H1 (cell line): Measurements from ENCODE around the gene CAMTA1. TPM values are rescaled to one million over a fixed set of nuclear protein-coding genes. Genes with fewer than 3 reads are reported as not detected.

ENCODE experiments used
- CTCF ChIA-PET: fragments of 300-600 bp; sonication (Branson Sonifier 250); formaldehyde crosslinking; loops from one replicate; lab custom pipeline; 2021; ENCODE audit not compliant: partially characterized antibody; lab: Charles Lee
- POLR2A ChIA-PET: fragments of 300-600 bp; sonication (Branson Sonifier 250); formaldehyde crosslinking; loops from one replicate; lab custom pipeline; 2021; ENCODE audit warnings: inconsistent platforms; ENCODE audit not compliant: partially characterized antibody; lab: Charles Lee
- DNase-seq, 2 experiments: peaks; one replicate each; pipeline versions ENCODE4 v3.0.0 to v3.0.0-alpha.2; 2010 to 2022; ENCODE audit warnings: low spot score in 2 of 2, low read depth in 1 of 2, mixed read lengths in 1 of 2
- FAIRE-seq: peaks from 2 replicates; lab custom pipeline; 2011; peaks lifted over from hg19 to GRCh38; lab: Jason Lieb, UNC
- H2AFZ ChIP-seq: 2 replicates; pipeline ENCODE4 v1.8.1; 2012; ENCODE audit warnings: low read length, inconsistent platforms
- H2AK5ac ChIP-seq: 2 replicates; pipeline ENCODE4 v1.6.1; 2013; ENCODE audit warnings: low read depth, low read length
- H2BK120ac ChIP-seq: replicated peaks from 2 replicates; pipeline ENCODE3; 2013; ENCODE audit warnings: low read depth, low read length, inconsistent platforms
- H2BK12ac ChIP-seq: 2 replicates; pipeline ENCODE4 v1.6.1; 2013; ENCODE audit warnings: low read depth, low read length
- H2BK15ac ChIP-seq: 2 replicates; pipeline ENCODE4 v1.6.1; 2013; ENCODE audit warnings: low read length
- H2BK20ac ChIP-seq: 2 replicates; pipeline ENCODE4 v1.6.1; 2013; ENCODE audit warnings: low read length
- H2BK5ac ChIP-seq: 2 replicates; pipeline ENCODE4 v1.6.1; 2013; ENCODE audit warnings: low read depth, low read length
- H3K14ac ChIP-seq: 2 replicates; pipeline ENCODE4 v1.6.1; 2013; ENCODE audit warnings: inconsistent platforms; ENCODE audit not compliant: insufficient read length
- H3K18ac ChIP-seq: 2 replicates; pipeline ENCODE4 v1.6.1; 2013; ENCODE audit warnings: low read length; ENCODE audit errors: extremely low read depth
- H3K23ac ChIP-seq: 2 replicates; pipeline ENCODE4 v1.6.1; 2013; ENCODE audit warnings: inconsistent platforms; ENCODE audit not compliant: insufficient read length
- H3K23me2 ChIP-seq: 2 replicates; pipeline ENCODE4 v1.6.1; 2013; ENCODE audit warnings: low read depth, low read length
- H3K27ac ChIP-seq: 2 replicates; pipeline ENCODE4 v1.6.1; 2011; ENCODE audit warnings: low read depth, low read length, inconsistent platforms
- H3K27me3 ChIP-seq, 4 experiments: replicated peaks in 1 of 4; 1 replicate in 1 of 4; 2 replicates in 3 of 4; pipeline versions ENCODE4 v1.6.1 to v1.8.1; 2011 to 2013; ENCODE audit warnings: low read length in 3 of 4, mild to moderate bottlenecking in 3 of 4, inconsistent platforms in 2 of 4, mixed read lengths in 2 of 4, moderate library complexity in 1 of 4; ENCODE audit not compliant: control insufficient read depth in 3 of 4, insufficient read depth in 3 of 4; ENCODE audit errors: extremely low read depth in 1 of 4
- H3K36me3 ChIP-seq, 4 experiments: 2 replicates each; pipeline versions ENCODE4 v1.6.1 to v1.8.1; 2011 to 2013; ENCODE audit warnings: mild to moderate bottlenecking in 4 of 4, low read length in 3 of 4, moderate library complexity in 2 of 4, control low read depth in 1 of 4, inconsistent platforms in 1 of 4; ENCODE audit not compliant: insufficient read depth in 4 of 4, control insufficient read depth in 2 of 4
- H3K4ac ChIP-seq: replicated peaks from 2 replicates; pipeline ENCODE3; 2013; ENCODE audit warnings: low read length, low read depth, mixed read lengths, inconsistent platforms; ENCODE audit not compliant: insufficient read length
- H3K4me1 ChIP-seq, 4 experiments: replicated peaks in 1 of 4; 1 replicate in 1 of 4; 2 replicates in 3 of 4; pipeline versions ENCODE4 v1.6.1 to v1.8.1; 2011 to 2013; ENCODE audit warnings: low read length in 3 of 4, inconsistent platforms in 2 of 4, mixed read lengths in 1 of 4; ENCODE audit not compliant: insufficient read depth in 4 of 4, control insufficient read depth in 3 of 4
- H3K4me2 ChIP-seq, 2 experiments: 2 replicates each; pipeline versions ENCODE4 v1.6.1 to v1.8.1; 2011 to 2013; ENCODE audit warnings: low read depth in 2 of 2, low read length in 2 of 2, control low read depth in 1 of 2, inconsistent platforms in 1 of 2, mild to moderate bottlenecking in 1 of 2; ENCODE audit not compliant: insufficient read depth in 1 of 2
- H3K4me3 ChIP-seq, 4 experiments: fragments of 200-600, 300-600 bp in 1 of 4; sonication (generic), shearing (Covaris generic), sonication (Bioruptor Twin) in 1 of 4; 2 replicates each; pipeline versions ENCODE4 v1.5.1 to v1.8.1; 2011 to 2016; ENCODE audit warnings: low read length in 4 of 4, low read depth in 3 of 4, control low read depth in 2 of 4, inconsistent platforms in 2 of 4, mild to moderate bottlenecking in 2 of 4, mixed read lengths in 1 of 4, moderate library complexity in 1 of 4; ENCODE audit not compliant: insufficient read depth in 2 of 4; ENCODE audit errors: extremely low read depth in 1 of 4
- H3K56ac ChIP-seq: replicated peaks from 2 replicates; pipeline ENCODE3; 2013; ENCODE audit warnings: low read depth, mild to moderate bottlenecking, mixed read lengths, low read length, inconsistent platforms; ENCODE audit not compliant: insufficient read length
- H3K79me1 ChIP-seq: 2 replicates; pipeline ENCODE4 v1.6.1; 2013; ENCODE audit warnings: low read depth, low read length, control low read depth
- H3K79me2 ChIP-seq, 2 experiments: 2 replicates each; pipeline versions ENCODE4 v1.6.1 to v1.8.1; 2012 to 2013; ENCODE audit warnings: low read length in 2 of 2, mild to moderate bottlenecking in 2 of 2, inconsistent platforms in 1 of 2; ENCODE audit not compliant: insufficient read depth in 2 of 2, control insufficient read depth in 1 of 2
- H3K9ac ChIP-seq, 4 experiments: replicated peaks in 1 of 4; 1 replicate in 1 of 4; 2 replicates in 3 of 4; pipeline versions ENCODE4 v1.6.1 to v1.8.1; 2011 to 2013; ENCODE audit warnings: low read depth in 3 of 4, low read length in 3 of 4, control low read depth in 2 of 4, mild to moderate bottlenecking in 2 of 4, moderate library complexity in 2 of 4, inconsistent platforms in 1 of 4; ENCODE audit errors: extremely low read depth in 1 of 4
- H3K9me3 ChIP-seq, 2 experiments: 2 replicates each; pipeline versions ENCODE4 v1.6.1 to v1.8.1; 2012 to 2013; ENCODE audit warnings: mild to moderate bottlenecking in 2 of 2, moderate library complexity in 2 of 2, control low read depth in 1 of 2, inconsistent platforms in 1 of 2, low read depth in 1 of 2, low read length in 1 of 2, mixed read lengths in 1 of 2; ENCODE audit not compliant: insufficient read depth in 2 of 2
- H4K20me1 ChIP-seq, 2 experiments: replicated peaks in 1 of 2; 2 replicates each; pipeline versions ENCODE3 to v1.8.1; 2011 to 2013; ENCODE audit warnings: inconsistent platforms in 2 of 2, low read length in 2 of 2, mild to moderate bottlenecking in 1 of 2; ENCODE audit not compliant: insufficient read depth in 2 of 2, control insufficient read depth in 1 of 2
- H4K5ac ChIP-seq: 2 replicates; pipeline ENCODE4 v1.6.1; 2013; ENCODE audit warnings: low read length, low read depth, mixed read lengths, inconsistent platforms; ENCODE audit not compliant: insufficient read length
- H4K8ac ChIP-seq: 2 replicates; pipeline ENCODE4 v1.8.0; 2013; ENCODE audit warnings: mild to moderate bottlenecking, moderate library complexity, low read length, inconsistent platforms; ENCODE audit not compliant: insufficient read depth; ENCODE audit errors: extremely low read depth
- H4K91ac ChIP-seq: replicated peaks from 2 replicates; pipeline ENCODE3; 2013; ENCODE audit warnings: low read length, mixed read lengths, inconsistent platforms; ENCODE audit not compliant: insufficient read length
- BRCA1 ChIP-seq: IDR thresholded peaks from 2 replicates; pipeline ENCODE4 v1.6.1; 2012; ENCODE audit warnings: low read depth, low read length, improper control_type of control experiment
- CHD2 ChIP-seq: IDR thresholded peaks from 2 replicates; pipeline ENCODE4 v1.6.1; 2012; ENCODE audit warnings: low read length, improper control_type of control experiment
- CTBP2 ChIP-seq: IDR thresholded peaks from 2 replicates; pipeline ENCODE4 v1.7.0; 2011; ENCODE audit warnings: borderline replicate concordance, mild to moderate bottlenecking, moderate library complexity, mixed read lengths, low read length; ENCODE audit not compliant: insufficient read depth, insufficient read length
- E2F6 ChIP-seq: IDR thresholded peaks from 2 replicates; pipeline ENCODE4 v1.6.1; 2012; ENCODE audit warnings: inconsistent platforms
- HDAC6 ChIP-seq: IDR thresholded peaks from one replicate; pipeline ENCODE4 v1.7.1; 2012; ENCODE audit warnings: low read depth, mild to moderate bottlenecking, inconsistent platforms, low read length, moderate library complexity
- JUN ChIP-seq: IDR thresholded peaks from 2 replicates; pipeline ENCODE4 v1.6.1; 2011; ENCODE audit warnings: low read depth, mild to moderate bottlenecking, improper control_type of control experiment, low read length
- PHF8 ChIP-seq: fragments of 200-600 bp; sonication (generic); conservative IDR thresholded peaks from 2 replicates; pipeline ENCODE4 v1.7.1; 2012; ENCODE audit warnings: low read depth, mild to moderate bottlenecking, inconsistent platforms, low read length, moderate library complexity
- POLR2AphosphoS5 ChIP-seq: IDR thresholded peaks from 2 replicates; pipeline ENCODE4 v1.6.1; 2011; ENCODE audit warnings: low read depth, low read length
- POU5F1 ChIP-seq: IDR thresholded peaks from 2 replicates; pipeline ENCODE4 v1.6.1; 2011; ENCODE audit warnings: low read depth, mild to moderate bottlenecking, low read length, moderate library complexity
- RXRA ChIP-seq: IDR thresholded peaks from 2 replicates; pipeline ENCODE4 v1.6.1; 2011; ENCODE audit warnings: low read depth, mild to moderate bottlenecking, low read length, moderate library complexity; ENCODE audit not compliant: insufficient read depth
- SP1 ChIP-seq: IDR thresholded peaks from 2 replicates; pipeline ENCODE4 v1.6.1; 2011; ENCODE audit warnings: low read depth, low read length
- TAF7 ChIP-seq: optimal IDR thresholded peaks from 2 replicates; pipeline ENCODE3; 2011; ENCODE audit warnings: low read depth, mild to moderate bottlenecking, inconsistent platforms, low read length, moderate library complexity, borderline replicate concordance
- WGBS, 2 experiments: shearing (Covaris generic) in 1 of 2; methylation state at CpG; one replicate each; pipeline versions ENCODE4 v1.1.6 to v1.1.7; 2013 to 2015; ENCODE audit warnings: low lambda C conversion rate in 2 of 2, mixed read lengths in 2 of 2, inconsistent platforms in 1 of 2, low coverage in 1 of 2, missing lambda C conversion rate in 1 of 2; ENCODE audit not compliant: insufficient replicate concordance in 2 of 2, insufficient coverage in 1 of 2, insufficient read length in 1 of 2; ENCODE audit errors: extremely low coverage in 1 of 2, missing lambda C conversion rate in 1 of 2; 5-methylcytosine and 5-hydroxymethylcytosine counted together
- polyA plus RNA-seq, 7 experiments: library from polyadenylated mRNA; depleted of rRNA in 3 of 7; stranded (reverse) in 5 of 7; unstranded in 2 of 7; fragments of >200 nt in 5 of 7; fragments of 200-250 nt in 2 of 7; gene quantifications; 1 replicate in 5 of 7; 2 replicates in 1 of 7; 4 replicates in 1 of 7; pipeline versions ENCODE4 v1.2.1 to v1.2.3, GENCODE V29; 2011 to 2013; ENCODE audit warnings: missing spikeins in 2 of 7, mixed read lengths in 2 of 7
- total RNA-seq: library from RNA; stranded (reverse); fragmentation: NEBNext Ultra II Directional; extraction: Animal tissue kit (Norgen Biotek cat#: 25700); gene quantifications from 2 replicates; pipeline ENCODE4 v1.2.1, GENCODE V29; 2021

CAMTA1 gene
- total and polyA plus RNA-seq, 2 of the 8 experiments (the other 6 are each of a cell fraction or from before 2014, with no cell fraction given): 65.0 to 119 TPM

DNA sequence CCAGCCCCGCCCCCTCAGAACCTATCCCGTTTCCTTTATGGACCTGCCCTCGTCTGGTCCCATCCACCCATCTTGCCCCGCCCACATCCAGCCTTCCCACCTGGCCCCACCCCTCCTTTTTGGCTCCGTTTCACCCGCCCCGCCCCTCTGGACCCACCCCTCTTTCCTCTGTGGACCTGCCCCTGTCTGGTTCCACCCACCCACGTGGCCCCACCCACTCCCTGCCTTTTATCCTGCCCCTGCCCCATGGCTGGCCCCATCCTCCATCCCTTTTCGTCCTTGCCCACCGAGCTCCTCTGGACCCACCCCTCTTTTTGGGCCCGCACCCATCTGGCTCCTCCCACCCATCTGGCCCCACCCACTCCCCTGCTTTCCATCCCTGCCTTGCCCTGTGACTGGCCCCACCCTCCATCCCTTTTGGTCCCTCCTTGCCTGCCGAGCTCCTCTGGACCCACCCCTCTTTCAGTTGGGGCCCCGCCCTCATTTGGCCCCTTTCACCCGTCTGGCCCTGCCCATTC, 177.3 kb downstream of the CAMTA1 start:
- CTCF ChIA-PET: interaction anchor here (1.0 to 1.7 kb wide), 8 partner anchors 8 to 107 kb away, joined by 3 to 8 read pairs (median 3); no protein-coding TSS in a partner anchor
- peak; percentile 19 for FAIRE-seq
- TF ChIP-seq TAF7: no peak
- TF ChIP-seq RXRA: no peak
- no peak for TF ChIP-seq HDAC6
- TF ChIP-seq POLR2AphosphoS5: no peak
- TF ChIP-seq SP1: no peak
- no peak for TF ChIP-seq E2F6
- no peak for TF ChIP-seq JUN
- TF ChIP-seq CHD2: no peak
- no peak for TF ChIP-seq POU5F1
- TF ChIP-seq PHF8: no peak
- TF ChIP-seq CTBP2: no peak
- no peak for TF ChIP-seq BRCA1

More for the DNA sequence above, 177.3 kb downstream of the CAMTA1 start:
- Histone ChIP-seq H3K14ac (no peak overlapping the region), H3K4me3 (peak overlapping the region in 1 of 4 experiments; percentile 29; a peak in 2 of 8 replicates), H2BK5ac (no peak overlapping the region), H3K56ac (no peak overlapping the region), H4K5ac (no peak overlapping the region), H2BK120ac (no peak overlapping the region), H3K79me2 (no peaks in the 10 kb centered on the region), H2BK15ac (no peak overlapping the region), H3K9ac (no peak overlapping the region), H2BK12ac (no peak overlapping the region), H3K4ac (no peak overlapping the region), H3K9me3 (no peaks in the 10 kb centered on the region), H4K20me1 (no peaks in the 10 kb centered on the region), H4K91ac (no peak overlapping the region), H2AK5ac (no peak overlapping the region), H3K27me3 (no peaks in the 10 kb centered on the region; a peak in 1 of 7 replicates), H2AFZ (no peak overlapping the region), H3K23ac (no peak overlapping the region), H2BK20ac (no peak overlapping the region), H3K18ac (no peak overlapping the region), H3K36me3 (no peaks in the 10 kb centered on the region), H3K27ac (no peak overlapping the region), H4K8ac (no peak overlapping the region), H3K4me2 (peak overlapping the region in 1 of 2 experiments; percentile 86; a peak in 1 of 4 replicates), H3K23me2 (peaks cover 10% of the 10 kb centered on the region; the same call in 1 of the 2 replicates), H3K79me1 (no peaks in the 10 kb centered on the region), H3K4me1 (peaks cover 0 to 24% (median 11%) of the 10 kb centered on the region in 4 experiments; a peak in 6 of 7 replicates)
- WGBS, 2 experiments: 7% methylated on average over 3 of the region's 14 CpGs; no CpG with 5 or more reads in 1 of the 2 experiments
- peak in 1 of 2 experiments; percentile 96 for DNase-seq
- POLR2A ChIA-PET: interaction anchor here (0.8 to 0.9 kb wide), 2 partner anchors 177 to 269 kb away, joined by 3 to 4 read pairs; partner anchors contain the start of gene CAMTA1
